Measurements from ENCODE around the gene KCNH2. TPM values are rescaled to one million over a fixed set of nuclear protein-coding genes. Genes with fewer than 3 reads are reported as not detected.

The KCNH2 gene
- total RNA-seq, 1 donor from 2014 or later = 0.99 TPM

GRCh38 chr7:150947761-150948651 is 30.1 kb downstream of the KCNH2 start:
- DNase-seq = no peak

- DNase-seq = no peak
These were observed 30.8 kb downstream of the KCNH2 start for GRCh38 chr7:150947241-150947745.

GRCh38 chr7:150946421-150947240 is 31.5 kb downstream of the KCNH2 start:
- no peak for DNase-seq

GRCh38 chr7:150945853-150946420 is 32.2 kb downstream of the KCNH2 start:
- DNase-seq = no peak

- DNase-seq = no peak
These were observed 32.8 kb downstream of the KCNH2 start for GRCh38 chr7:150945171-150945852.

- DNase-seq = no peak
These were observed 33.8 kb downstream of the KCNH2 start for GRCh38 chr7:150944066-150945042.

GRCh38 chr7:150943453-150943814 is 34.7 kb downstream of the KCNH2 start:
- DNase-seq = no peak

GRCh38 chr7:150942591-150943452 is 35.3 kb downstream of the KCNH2 start:
- no peak for DNase-seq

- no peak for DNase-seq
These were observed 36.0 kb downstream of the KCNH2 start for GRCh38 chr7:150942001-150942590.

GRCh38 chr7:150941351-150942000 is 36.6 kb downstream of the KCNH2 start:
- no peak for DNase-seq

GRCh38 chr7:150940431-150941102 is 37.6 kb downstream of the KCNH2 start:
- DNase-seq = no peak

- DNase-seq = no peak
These were observed 38.7 kb downstream of the KCNH2 start for GRCh38 chr7:150939466-150939865.

GRCh38 chr7:150939052-150939451 is 39.1 kb downstream of the KCNH2 start:
- DNase-seq = no peak

GRCh38 chr7:150938566-150938965 is 39.6 kb downstream of the KCNH2 start:
- no peak for DNase-seq

- no peak for DNase-seq
These were observed 40.1 kb downstream of the KCNH2 start for GRCh38 chr7:150937848-150938561.

- no peak for DNase-seq
These were observed 42.1 kb downstream of the KCNH2 start for GRCh38 chr7:150936018-150936417.

GRCh38 chr7:150935149-150935548 is 43.0 kb downstream of the KCNH2 start:
- no peak for DNase-seq
